ENCODE results near the gene IQGAP3.

DNA sequence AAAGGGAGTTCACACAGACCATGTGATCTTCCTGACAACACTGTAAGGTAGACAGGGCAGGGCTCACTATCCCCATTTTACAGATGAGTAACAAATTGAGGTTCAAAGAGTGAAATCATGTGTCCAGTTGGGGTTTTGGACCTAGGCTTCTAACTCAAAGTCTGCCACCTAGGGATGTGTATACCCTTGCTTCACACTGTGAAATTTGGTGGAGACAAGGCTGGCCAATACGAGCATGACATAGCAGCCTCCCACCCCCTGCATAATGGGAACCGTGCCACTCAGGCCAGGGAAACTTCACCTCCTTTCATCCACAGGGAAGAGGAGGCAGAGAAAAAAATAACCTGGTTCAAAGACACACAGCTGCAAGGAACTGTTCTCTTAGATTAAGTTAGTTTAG lies 6.8 kb downstream of the IQGAP3 start:
- TF ChIP-seq SP1 (IDR thresholded peaks at IDR 0.05) (no peak), EGR1 (IDR thresholded peaks at IDR 0.05; ENCODE audit: low read depth in 2 of 2) (no peak), FOXA1 (IDR thresholded peaks at IDR 0.05) (no peak), HNF4G (IDR thresholded peaks at IDR 0.05) (no peak), GABPA (IDR thresholded peaks at IDR 0.05 in 1 of 2, conservative IDR thresholded peaks at IDR 0.05 in 1 of 2) (no peak)
- TF ChIP-seq, protein P1, sequence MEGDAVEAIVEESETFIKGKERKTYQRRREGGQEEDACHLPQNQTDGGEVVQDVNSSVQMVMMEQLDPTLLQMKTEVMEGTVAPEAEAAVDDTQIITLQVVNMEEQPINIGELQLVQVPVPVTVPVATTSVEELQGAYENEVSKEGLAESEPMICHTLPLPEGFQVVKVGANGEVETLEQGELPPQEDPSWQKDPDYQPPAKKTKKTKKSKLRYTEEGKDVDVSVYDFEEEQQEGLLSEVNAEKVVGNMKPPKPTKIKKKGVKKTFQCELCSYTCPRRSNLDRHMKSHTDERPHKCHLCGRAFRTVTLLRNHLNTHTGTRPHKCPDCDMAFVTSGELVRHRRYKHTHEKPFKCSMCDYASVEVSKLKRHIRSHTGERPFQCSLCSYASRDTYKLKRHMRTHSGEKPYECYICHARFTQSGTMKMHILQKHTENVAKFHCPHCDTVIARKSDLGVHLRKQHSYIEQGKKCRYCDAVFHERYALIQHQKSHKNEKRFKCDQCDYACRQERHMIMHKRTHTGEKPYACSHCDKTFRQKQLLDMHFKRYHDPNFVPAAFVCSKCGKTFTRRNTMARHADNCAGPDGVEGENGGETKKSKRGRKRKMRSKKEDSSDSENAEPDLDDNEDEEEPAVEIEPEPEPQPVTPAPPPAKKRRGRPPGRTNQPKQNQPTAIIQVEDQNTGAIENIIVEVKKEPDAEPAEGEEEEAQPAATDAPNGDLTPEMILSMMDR (IDR thresholded peaks at IDR 0.05; ENCODE audit: low read depth, low read length, missing input control) = no peak
- TF ChIP-seq, protein P2, sequence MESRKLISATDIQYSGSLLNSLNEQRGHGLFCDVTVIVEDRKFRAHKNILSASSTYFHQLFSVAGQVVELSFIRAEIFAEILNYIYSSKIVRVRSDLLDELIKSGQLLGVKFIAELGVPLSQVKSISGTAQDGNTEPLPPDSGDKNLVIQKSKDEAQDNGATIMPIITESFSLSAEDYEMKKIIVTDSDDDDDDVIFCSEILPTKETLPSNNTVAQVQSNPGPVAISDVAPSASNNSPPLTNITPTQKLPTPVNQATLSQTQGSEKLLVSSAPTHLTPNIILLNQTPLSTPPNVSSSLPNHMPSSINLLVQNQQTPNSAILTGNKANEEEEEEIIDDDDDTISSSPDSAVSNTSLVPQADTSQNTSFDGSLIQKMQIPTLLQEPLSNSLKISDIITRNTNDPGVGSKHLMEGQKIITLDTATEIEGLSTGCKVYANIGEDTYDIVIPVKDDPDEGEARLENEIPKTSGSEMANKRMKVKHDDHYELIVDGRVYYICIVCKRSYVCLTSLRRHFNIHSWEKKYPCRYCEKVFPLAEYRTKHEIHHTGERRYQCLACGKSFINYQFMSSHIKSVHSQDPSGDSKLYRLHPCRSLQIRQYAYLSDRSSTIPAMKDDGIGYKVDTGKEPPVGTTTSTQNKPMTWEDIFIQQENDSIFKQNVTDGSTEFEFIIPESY (IDR thresholded peaks at IDR 0.05) = no peak
- TF ChIP-seq, protein P3, sequence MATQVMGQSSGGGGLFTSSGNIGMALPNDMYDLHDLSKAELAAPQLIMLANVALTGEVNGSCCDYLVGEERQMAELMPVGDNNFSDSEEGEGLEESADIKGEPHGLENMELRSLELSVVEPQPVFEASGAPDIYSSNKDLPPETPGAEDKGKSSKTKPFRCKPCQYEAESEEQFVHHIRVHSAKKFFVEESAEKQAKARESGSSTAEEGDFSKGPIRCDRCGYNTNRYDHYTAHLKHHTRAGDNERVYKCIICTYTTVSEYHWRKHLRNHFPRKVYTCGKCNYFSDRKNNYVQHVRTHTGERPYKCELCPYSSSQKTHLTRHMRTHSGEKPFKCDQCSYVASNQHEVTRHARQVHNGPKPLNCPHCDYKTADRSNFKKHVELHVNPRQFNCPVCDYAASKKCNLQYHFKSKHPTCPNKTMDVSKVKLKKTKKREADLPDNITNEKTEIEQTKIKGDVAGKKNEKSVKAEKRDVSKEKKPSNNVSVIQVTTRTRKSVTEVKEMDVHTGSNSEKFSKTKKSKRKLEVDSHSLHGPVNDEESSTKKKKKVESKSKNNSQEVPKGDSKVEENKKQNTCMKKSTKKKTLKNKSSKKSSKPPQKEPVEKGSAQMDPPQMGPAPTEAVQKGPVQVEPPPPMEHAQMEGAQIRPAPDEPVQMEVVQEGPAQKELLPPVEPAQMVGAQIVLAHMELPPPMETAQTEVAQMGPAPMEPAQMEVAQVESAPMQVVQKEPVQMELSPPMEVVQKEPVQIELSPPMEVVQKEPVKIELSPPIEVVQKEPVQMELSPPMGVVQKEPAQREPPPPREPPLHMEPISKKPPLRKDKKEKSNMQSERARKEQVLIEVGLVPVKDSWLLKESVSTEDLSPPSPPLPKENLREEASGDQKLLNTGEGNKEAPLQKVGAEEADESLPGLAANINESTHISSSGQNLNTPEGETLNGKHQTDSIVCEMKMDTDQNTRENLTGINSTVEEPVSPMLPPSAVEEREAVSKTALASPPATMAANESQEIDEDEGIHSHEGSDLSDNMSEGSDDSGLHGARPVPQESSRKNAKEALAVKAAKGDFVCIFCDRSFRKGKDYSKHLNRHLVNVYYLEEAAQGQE (IDR thresholded peaks at IDR 0.05) = no peak
- TF ChIP-seq, protein P4, sequence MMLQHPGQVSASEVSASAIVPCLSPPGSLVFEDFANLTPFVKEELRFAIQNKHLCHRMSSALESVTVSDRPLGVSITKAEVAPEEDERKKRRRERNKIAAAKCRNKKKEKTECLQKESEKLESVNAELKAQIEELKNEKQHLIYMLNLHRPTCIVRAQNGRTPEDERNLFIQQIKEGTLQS (IDR thresholded peaks at IDR 0.05) = no peak
- TF ChIP-seq, protein P5, sequence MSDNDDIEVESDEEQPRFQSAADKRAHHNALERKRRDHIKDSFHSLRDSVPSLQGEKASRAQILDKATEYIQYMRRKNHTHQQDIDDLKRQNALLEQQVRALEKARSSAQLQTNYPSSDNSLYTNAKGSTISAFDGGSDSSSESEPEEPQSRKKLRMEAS (IDR thresholded peaks at IDR 0.05) = no peak

Data from liver (tissue), 3 donors.